Aorta (tissue), 5 donors: Measurements from ENCODE around the gene PANX1. TPM values are rescaled to one million over a fixed set of nuclear protein-coding genes. Genes with fewer than 3 reads are reported as not detected.

Experiments used
- ATAC-seq: fragments of 200-7000 bp; cut with Tn5 transposase; one replicate; pipeline ENCODE4 v1.9.1; 2022; ENCODE audit warnings: moderate library complexity; ENCODE audit not compliant: low FRiP score
- DNase-seq, 2 donors: peaks; one replicate each; pipeline ENCODE4 v3.0.0-alpha.2; 2020
- H3K27ac ChIP-seq, 2 donors: one replicate each; pipeline ENCODE4 v1.5.1; 2013; ENCODE audit warnings: low read length in 2 of 2, mild to moderate bottlenecking in 2 of 2, moderate library complexity in 2 of 2, control low read depth in 1 of 2, inconsistent platforms in 1 of 2, low read depth in 1 of 2
- H3K27me3 ChIP-seq, 2 donors: one replicate each; pipeline ENCODE4 v1.6.1; 2013; ENCODE audit warnings: control low read depth in 1 of 2, low read length in 1 of 2, mild to moderate bottlenecking in 1 of 2, moderate library complexity in 1 of 2; ENCODE audit not compliant: insufficient read depth in 2 of 2, control insufficient read depth in 1 of 2
- H3K36me3 ChIP-seq, 2 donors: one replicate each; pipeline ENCODE4 v1.6.1; 2013; ENCODE audit warnings: control low read depth in 1 of 2, low read length in 1 of 2, mild to moderate bottlenecking in 1 of 2; ENCODE audit not compliant: insufficient read depth in 2 of 2, control insufficient read depth in 1 of 2
- H3K4me1 ChIP-seq, 2 donors: one replicate each; pipeline ENCODE4 v1.6.1; 2013; ENCODE audit warnings: low read length in 2 of 2, control low read depth in 1 of 2, mild to moderate bottlenecking in 1 of 2, moderate library complexity in 1 of 2; ENCODE audit not compliant: insufficient read depth in 2 of 2, control insufficient read depth in 1 of 2
- H3K4me3 ChIP-seq, 2 donors: one replicate each; pipeline ENCODE4 v1.5.1; 2013; ENCODE audit warnings: low read length in 2 of 2, control low read depth in 1 of 2, mild to moderate bottlenecking in 1 of 2
- H3K9me3 ChIP-seq: one replicate; pipeline ENCODE4 v1.6.1; 2013; ENCODE audit warnings: mild to moderate bottlenecking, low read length; ENCODE audit not compliant: control insufficient read depth
- WGBS, 2 donors: extraction: QIAGEN DNeasy Blood & Tissue Kit; methylation state at CpG; one replicate each; pipeline ENCODE4 v1.1.7; 2013; 5-methylcytosine and 5-hydroxymethylcytosine counted together
- intact Hi-C, 2 donors: fragments of 100-400 bp; cut with DNase I; formaldehyde crosslinking; loops; one replicate each; pipeline versions ENCODE4 v1.14.2 to v1.15.0; 2022
- long read RNA-seq, 2 donors: library from polyadenylated mRNA; unstranded; transcript quantifications; one replicate each; pipeline ENCODE4 v2.0.0, GENCODE V29; 2020 to 2021
- polyA plus RNA-seq, 2 donors: library from polyadenylated mRNA; stranded (reverse); fragments of 200-250 nt; gene quantifications; one replicate each; pipeline ENCODE4 v1.2.3, GENCODE V29; 2013
- total RNA-seq, 2 donors: library from RNA; stranded (reverse); fragmentation: NEBNext Ultra II Directional; extraction: Animal tissue kit (Norgen Biotek cat#: 25700); gene quantifications; one replicate each; pipeline ENCODE4 v1.2.1, GENCODE V29; 2021
- donor health status: healthy with polysubstance abuse.
- donor health status: Bipolar disorder and iron deficiency.
- donor health status: DM: no; HTN: no; CAD: no.
- donor health status: DM: no; HTN: no; CAD: no.
- donor health status: DM: yes; HTN: yes; CAD: no.

The PANX1 gene
- 10 to 100 TPM; 25.5 to 29.3 TPM for total RNA-seq
- polyA plus RNA-seq: 1 to 10 TPM; 7.0 to 8.1 TPM
- long read RNA-seq, donor 1, transcript PANX1-201 (5 exons, 2,769 nt): major isoform, 36 of 54 reads
- long read RNA-seq, donor 1, partial matches to known transcripts: 9 of 54 reads
- long read RNA-seq, donor 1, other reads (novel, unspliced or antisense): 9 of 54 reads
- long read RNA-seq, donor 2, transcript PANX1-201 (5 exons, 2,769 nt): major isoform, 12 of 21 reads
- long read RNA-seq, donor 2, partial matches to known transcripts: 2 of 21 reads
- long read RNA-seq, donor 2, other reads (novel, unspliced or antisense): 7 of 21 reads

- peaks cover 6 to 10% of the 10 kb centered on the region in 2 donors for H3K4me1 ChIP-seq
- DNase-seq: peak; percentile 87 to 95
- H3K27me3 ChIP-seq: no peaks in the 10 kb centered on the region
- peak; percentile 88 for ATAC-seq
- intact Hi-C loops: loop anchor here in 1 of 2 donors (2.0 kb wide), 1 partner anchor 24 kb away; no protein-coding TSS in a partner anchor
- 0% methylated on average over 67 to 92 of the region's 92 CpGs for WGBS, 2 donors
- no peaks in the 10 kb centered on the region for H3K36me3 ChIP-seq
- H3K27ac ChIP-seq: peak within 1 kb of the TSS; percentile 94 to 97
- no peaks in the 10 kb centered on the region for H3K9me3 ChIP-seq
- peak within 1 kb of the TSS; percentile 82 to 85 for H3K4me3 ChIP-seq
Measured at GRCh38 chr11:94128746-94129511, at the start of gene PANX1. TSS of gene PANX1 (plus strand) at chr11:94128841. CDS start at chr11:94129313, 472 bp downstream.

GRCh38 chr11:94084164-94084563, 44.5 kb upstream of the PANX1 start:
- H3K4me3 ChIP-seq: no peak overlapping the region
- DNase-seq: no peak
- H3K27ac ChIP-seq: no peak overlapping the region
- 91 to 100% methylated on average over 1 of the region's 1 CpG for WGBS, 2 donors
- peaks cover 3% of the 10 kb centered on the region for H3K9me3 ChIP-seq
- no peaks in the 10 kb centered on the region for H3K4me1 ChIP-seq
- H3K36me3 ChIP-seq: no peaks in the 10 kb centered on the region
- intact Hi-C loops: no loop called here
- ATAC-seq: no peak
- peaks cover 0 to 2% of the 10 kb centered on the region in 2 donors for H3K27me3 ChIP-seq

- no peak for DNase-seq
- 84 to 85% methylated on average over 21 of the region's 21 CpGs for WGBS, 2 donors
- Histone ChIP-seq H3K4me3 (no peak overlapping the region), H3K27me3 (no peaks in the 10 kb centered on the region), H3K36me3 (no peaks in the 10 kb centered on the region), H3K9me3 (no peaks in the 10 kb centered on the region), H3K27ac (no peak overlapping the region), H3K4me1 (no peaks in the 10 kb centered on the region)
- ATAC-seq: no peak
- intact Hi-C loops: no loop called here
Measured at GRCh38 chr11:94088906-94089305, 39.7 kb upstream of the PANX1 start.

GRCh38 chr11:94089341-94089740, 39.3 kb upstream of the PANX1 start:
- 62 to 65% methylated on average over 6 of the region's 6 CpGs for WGBS, 2 donors
- Histone ChIP-seq H3K4me3 (no peak overlapping the region), H3K27me3 (no peaks in the 10 kb centered on the region), H3K9me3 (no peaks in the 10 kb centered on the region), H3K27ac (no peak overlapping the region), H3K36me3 (no peaks in the 10 kb centered on the region), H3K4me1 (no peaks in the 10 kb centered on the region)
- no peak for DNase-seq
- intact Hi-C loops: no loop called here
- no peak for ATAC-seq

- DNase-seq: no peak
- Histone ChIP-seq H3K4me3 (no peak overlapping the region), H3K9me3 (no peaks in the 10 kb centered on the region), H3K4me1 (no peaks in the 10 kb centered on the region), H3K36me3 (no peaks in the 10 kb centered on the region), H3K27ac (no peak overlapping the region), H3K27me3 (no peaks in the 10 kb centered on the region)
- no peak for ATAC-seq
- intact Hi-C loops: no loop called here
- WGBS, 2 donors: 78 to 91% methylated on average over 1 of the region's 1 CpG
Measured at GRCh38 chr11:94090401-94090800, 38.2 kb upstream of the PANX1 start.

GRCh38 chr11:94091091-94091490, 37.5 kb upstream of the PANX1 start:
- H3K4me1 ChIP-seq: no peaks in the 10 kb centered on the region
- intact Hi-C loops: no loop called here
- no peak overlapping the region for H3K4me3 ChIP-seq
- no peaks in the 10 kb centered on the region for H3K9me3 ChIP-seq
- H3K27ac ChIP-seq: no peak overlapping the region
- no peaks in the 10 kb centered on the region for H3K27me3 ChIP-seq
- H3K36me3 ChIP-seq: no peaks in the 10 kb centered on the region
- ATAC-seq (no peak), DNase-seq (no peak)
- 72% methylated on average over 1 of the region's 1 CpG for WGBS, 2 donors

- H3K4me1 ChIP-seq: no peaks in the 10 kb centered on the region
- H3K27me3 ChIP-seq: no peaks in the 10 kb centered on the region
- intact Hi-C loops: no loop called here
- no peak for DNase-seq
- H3K9me3 ChIP-seq: no peaks in the 10 kb centered on the region
- H3K4me3 ChIP-seq: no peak overlapping the region
- H3K27ac ChIP-seq: no peak overlapping the region
- no peak for ATAC-seq
- no peaks in the 10 kb centered on the region for H3K36me3 ChIP-seq
Measured at GRCh38 chr11:94100253-94100652, 28.4 kb upstream of the PANX1 start.

- ATAC-seq (no peak), DNase-seq (no peak)
- Histone ChIP-seq H3K4me1 (no peaks in the 10 kb centered on the region), H3K4me3 (no peak overlapping the region), H3K9me3 (no peaks in the 10 kb centered on the region), H3K27ac (no peak overlapping the region), H3K27me3 (no peaks in the 10 kb centered on the region), H3K36me3 (no peaks in the 10 kb centered on the region)
- intact Hi-C loops: no loop called here
- 47 to 55% methylated on average over 1 of the region's 1 CpG for WGBS, 2 donors
Measured at GRCh38 chr11:94103471-94103870, 25.2 kb upstream of the PANX1 start.

GRCh38 chr11:94104734-94105133, 23.9 kb upstream of the PANX1 start:
- no peak for DNase-seq
- intact Hi-C loops: no loop called here
- ATAC-seq: no peak
- Histone ChIP-seq H3K4me1 (no peaks in the 10 kb centered on the region), H3K27me3 (no peaks in the 10 kb centered on the region), H3K9me3 (no peaks in the 10 kb centered on the region), H3K36me3 (no peaks in the 10 kb centered on the region), H3K4me3 (no peak overlapping the region), H3K27ac (no peak overlapping the region)
